K562 (cell line): ENCODE measurements around the gene FAM167B. TPM values are rescaled to one million over a fixed set of nuclear protein-coding genes. Genes with fewer than 3 reads are reported as not detected.

ENCODE experiments used
- ATF3 ChIP-seq, 2 experiments: fragments of 450-650 bp in 1 of 2; sonication (generic) in 1 of 2; formaldehyde crosslinking in 1 of 2; IDR thresholded peaks in 1 of 2; conservative IDR thresholded peaks in 1 of 2; 2 replicates each; pipeline versions ENCODE4 v1.6.1 to v1.8.1; 2016 to 2023; ENCODE audit warnings: mild to moderate bottlenecking in 2 of 2, moderate library complexity in 2 of 2, inconsistent platforms in 1 of 2, missing genetic modification reagents in 1 of 2
- BCL6 ChIP-seq: fragments of 250-450 bp; sonication (Bioruptor Pico); IDR thresholded peaks from 2 replicates; pipeline ENCODE4 v1.4.0; 2020
- BCOR ChIP-seq: fragments of 450-650 bp; IDR thresholded peaks from 2 replicates; pipeline ENCODE4 v1.6.1; 2016
- CBX8 ChIP-seq: fragments of 200-600 bp; sonication (generic); IDR thresholded peaks from 2 replicates; pipeline ENCODE4 v1.6.1; 2012; ENCODE audit warnings: borderline replicate concordance, mixed run types, low read depth, mild to moderate bottlenecking, moderate library complexity, mixed read lengths, low read length, control low read depth, inconsistent platforms; ENCODE audit not compliant: poor library complexity, severe bottlenecking; ENCODE audit errors: extremely low read depth
- CHD2 ChIP-seq: IDR thresholded peaks from 2 replicates; pipeline ENCODE4 v1.6.1; 2011; ENCODE audit warnings: low read depth, low read length
- CHD4 ChIP-seq: fragments of 200-600 bp; sonication (generic); IDR thresholded peaks from 3 replicates; pipeline ENCODE4 v1.6.1; 2012; ENCODE audit warnings: low read depth, mild to moderate bottlenecking, mixed read lengths, low read length, inconsistent platforms; ENCODE audit not compliant: insufficient read depth, insufficient replicate concordance, poor library complexity, severe bottlenecking
- ELF2 ChIP-seq: fragments of 250-450 bp; sonication (Bioruptor Pico); IDR thresholded peaks from 2 replicates; pipeline ENCODE4 v1.5.0; 2021; ENCODE audit warnings: mild to moderate bottlenecking
- ELK3 ChIP-seq: fragments of 450-650 bp; formaldehyde crosslinking; IDR thresholded peaks from 2 replicates; pipeline ENCODE4 v1.4.0; 2020; ENCODE audit warnings: mild to moderate bottlenecking
- FUS ChIP-seq: fragments of 200-400 bp; formaldehyde crosslinking; optimal IDR thresholded peaks from 2 replicates; pipeline ENCODE3; 2017; ENCODE audit warnings: low read depth, low read length
- HBP1 ChIP-seq: fragments of 450-650 bp; formaldehyde crosslinking; IDR thresholded peaks from 2 replicates; pipeline ENCODE4 v1.4.0; 2022; ENCODE audit warnings: missing genetic modification characterization
- MEF2D ChIP-seq: conservative IDR thresholded peaks from 2 replicates; pipeline ENCODE4 v1.6.1; 2016; ENCODE audit warnings: low read depth, missing genetic modification characterization, missing compliant biosample characterization
- MIER1 ChIP-seq: fragments of 450-650 bp; IDR thresholded peaks from 2 replicates; pipeline ENCODE4 v1.6.1; 2016; ENCODE audit warnings: antibody characterized with exemption, mild to moderate bottlenecking, low read depth
- NCOA2 ChIP-seq, 2 experiments: fragments of 450-650 bp; IDR thresholded peaks; 2 replicates each; pipeline ENCODE4 v1.6.1; 2018; ENCODE audit warnings: mild to moderate bottlenecking in 2 of 2, moderate library complexity in 1 of 2; ENCODE audit not compliant: partially characterized antibody in 2 of 2
- NCOA6 ChIP-seq: fragments of 450-650 bp; IDR thresholded peaks from 2 replicates; pipeline ENCODE4 v1.6.1; 2017; ENCODE audit warnings: mild to moderate bottlenecking
- NR3C1 ChIP-seq: sonication (generic); formaldehyde crosslinking; IDR thresholded peaks from 2 replicates; pipeline ENCODE4 v1.8.1; 2022; ENCODE audit warnings: missing genetic modification reagents
- NR4A1 ChIP-seq, 2 experiments: fragments of 250-450 bp in 1 of 2; fragments of 450-650 bp in 1 of 2; sonication (Bioruptor Pico) in 1 of 2; IDR thresholded peaks; 2 replicates each; pipeline versions ENCODE4 v1.4.0 to v1.6.1; 2016 to 2020; ENCODE audit warnings: mild to moderate bottlenecking in 2 of 2, missing compliant biosample characterization in 1 of 2, missing genetic modification characterization in 1 of 2, moderate library complexity in 1 of 2
- POLR2B ChIP-seq: fragments of 450-650 bp; IDR thresholded peaks from 2 replicates; pipeline ENCODE4 v1.6.1; 2018; ENCODE audit warnings: low read depth; ENCODE audit not compliant: partially characterized antibody
- PREB ChIP-seq: sonication (generic); formaldehyde crosslinking; IDR thresholded peaks from 2 replicates; pipeline ENCODE4 v1.8.1; 2023; ENCODE audit warnings: mild to moderate bottlenecking, missing genetic modification reagents
- SNIP1 ChIP-seq: fragments of 450-650 bp; IDR thresholded peaks from 2 replicates; pipeline ENCODE4 v1.7.1; 2017; ENCODE audit warnings: low read depth, mild to moderate bottlenecking
- ZBTB43 ChIP-seq: sonication (generic); formaldehyde crosslinking; IDR thresholded peaks from 2 replicates; pipeline ENCODE4 v1.8.0; 2023; ENCODE audit warnings: mild to moderate bottlenecking, missing genetic modification reagents
- ZFX ChIP-seq: sonication (generic); formaldehyde crosslinking; IDR thresholded peaks from 2 replicates; pipeline ENCODE4 v1.8.0; 2022; ENCODE audit warnings: mild to moderate bottlenecking, missing genetic modification reagents, moderate library complexity
- ZNF717 ChIP-seq: fragments of 250-450 bp; sonication (Bioruptor Pico); IDR thresholded peaks from 2 replicates; pipeline ENCODE4 v1.5.0; 2021
- polyA plus RNA-seq, 8 experiments: library from polyadenylated mRNA; depleted of rRNA in 4 of 8; stranded (reverse) in 5 of 8; unstranded in 3 of 8; fragments of >200 nt; fragmentation: Nextera tagmentation in 2 of 8; fragmentation: Illumina TruSeq in 1 of 8; extraction: Ambion mirVana in 2 of 8; extraction: Trizol in 1 of 8; gene quantifications; 2 replicates each; pipeline versions ENCODE4 v1.2.1 to v1.2.3, GENCODE V29; 2011 to 2014; ENCODE audit warnings: inconsistent platforms in 1 of 8, missing spikeins in 1 of 8
- total RNA-seq, 7 experiments: library from RNA; depleted of rRNA in 6 of 7; stranded (reverse); fragments of >200 nt in 6 of 7; fragmentation: Illumina TruSeq in 2 of 7; extraction: Trizol in 2 of 7; gene quantifications; 2 replicates each; pipeline versions ENCODE4 v1.2.1 to v1.2.3, GENCODE V29; 2011 to 2021; ENCODE audit warnings: low replicate concordance in 1 of 7

FAM167B gene
- total and polyA plus RNA-seq, 9 of the 15 experiments (the other 6 are each of a cell fraction or from before 2014, with no cell fraction given) = not detected

GRCh38 chr1:32200226-32201010, 46.6 kb upstream of the FAM167B start, which contains the start of gene CCDC28B (continued):
- TF ChIP-seq POLR2B (peak; percentile 14), PREB (CRISPR knock-in tag) (no peak), FUS (no peak), ZFX (CRISPR knock-in tag) (0 out of 2 replicates have a peak, but pooled peaks have one; percentile 24), NCOA2 (IDR thresholded peaks at IDR 0.05; ENCODE audit: partially characterized antibody in 2 of 2) (no peak), ATF3 (IDR thresholded peaks at IDR 0.05) (peak; percentile 27), ATF3 (CRISPR knock-in tag; conservative IDR thresholded peaks at IDR 0.05) (0 out of 2 replicates have a peak, but pooled peaks have one; percentile 25), ELK3 (CRISPR knock-in tag) (no peak), SNIP1 (no peak), CHD4 (no peak), NCOA6 (no peak), ZBTB43 (CRISPR knock-in tag) (no peak), CBX8 (no peak), BCOR (no peak), MEF2D (tag) (no peak), HBP1 (CRISPR knock-in tag) (peak; percentile 71; the same call in 1 of the 2 replicates), CHD2 (no peak), ELF2 (CRISPR knock-in tag) (no peak), MIER1 (no peak), NR4A1 (CRISPR knock-in tag; IDR thresholded peaks at IDR 0.05) (no peak), NR4A1 (tag; IDR thresholded peaks at IDR 0.05) (no peak), NR3C1 (CRISPR knock-in tag) (no peak), BCL6 (no peak), ZNF717 (CRISPR knock-in tag) (no peak)
